Neural cell (in vitro differentiated cells): Measurements from ENCODE around the gene CCDC106. TPM values are rescaled to one million over a fixed set of nuclear protein-coding genes. Genes with fewer than 3 reads are reported as not detected.

Experiments
- H2AFZ ChIP-seq: fragments of 200-600, 300-800 bp; sonication (generic), shearing (Covaris generic); 2 replicates; pipeline ENCODE4 v1.6.0; 2014; ENCODE audit warnings: low read depth, mild to moderate bottlenecking, antibody characterized with exemption, low read length, moderate library complexity
- H3F3A ChIP-seq: fragments of 200-600 bp; shearing (Covaris generic); 2 replicates; pipeline ENCODE4 v1.6.1; 2016; ENCODE audit warnings: mild to moderate bottlenecking, moderate library complexity, mixed read lengths, antibody characterized with exemption, low read length; ENCODE audit not compliant: insufficient read depth, poor library complexity, severe bottlenecking
- H3K27ac ChIP-seq: fragments of 200-600, 300-800 bp; sonication (generic), shearing (Covaris generic); 2 replicates; pipeline ENCODE4 v1.5.1; 2014; ENCODE audit warnings: mild to moderate bottlenecking, low read length, moderate library complexity
- H3K27me3 ChIP-seq: fragments of 300-800, 200-600 bp; sonication (generic), shearing (Covaris generic); 2 replicates; pipeline ENCODE4 v1.6.0; 2014; ENCODE audit warnings: mild to moderate bottlenecking, low read depth, low read length, moderate library complexity; ENCODE audit not compliant: insufficient read depth
- H3K36me3 ChIP-seq: fragments of 300-800, 200-600 bp; sonication (generic), shearing (Covaris generic); 2 replicates; pipeline ENCODE4 v1.5.1; 2014; ENCODE audit warnings: mild to moderate bottlenecking, antibody characterized with exemption, low read length, moderate library complexity; ENCODE audit not compliant: insufficient read depth
- H3K4me2 ChIP-seq: fragments of 300-800, 200-600 bp; sonication (generic), shearing (Covaris generic); 2 replicates; pipeline ENCODE4 v1.6.0; 2014; ENCODE audit warnings: mild to moderate bottlenecking, low read length
- H3K4me3 ChIP-seq: fragments of 300-800, 200-600 bp; sonication (generic), shearing (Covaris generic); 2 replicates; pipeline ENCODE4 v1.5.1; 2014; ENCODE audit warnings: mild to moderate bottlenecking, low read length, moderate library complexity
- H3K79me2 ChIP-seq: fragments of 200-600 bp; shearing (Covaris generic); replicated peaks from 2 replicates; pipeline ENCODE4 v1.6.0; 2014; ENCODE audit warnings: mild to moderate bottlenecking, low read length, moderate library complexity; ENCODE audit not compliant: insufficient read depth
- H3K9ac ChIP-seq: fragments of 300-800, 200-600 bp; sonication (generic), shearing (Covaris generic); 2 replicates; pipeline ENCODE4 v1.6.1; 2016; ENCODE audit warnings: mild to moderate bottlenecking, low read length, mixed read lengths
- H3K9me2 ChIP-seq: fragments of 200-600 bp; shearing (Covaris generic); 2 replicates; pipeline ENCODE4 v1.6.1; 2016; ENCODE audit warnings: mild to moderate bottlenecking, low read length, mixed read lengths; ENCODE audit not compliant: insufficient read depth
- H3K9me3 ChIP-seq: fragments of 200-600, 300-800 bp; sonication (generic), shearing (Covaris generic); 2 replicates; pipeline ENCODE4 v1.6.1; 2016; ENCODE audit warnings: mild to moderate bottlenecking, mixed run types, low read length, moderate library complexity, mixed read lengths
- H4K20me1 ChIP-seq: fragments of 200-600 bp; shearing (Covaris generic); 2 replicates; pipeline ENCODE4 v1.6.1; 2016; ENCODE audit warnings: mild to moderate bottlenecking, mixed run types; ENCODE audit not compliant: insufficient read depth
- CTCF ChIP-seq: fragments of 450-650 bp; IDR thresholded peaks from 2 replicates; pipeline ENCODE4 v1.5.1; 2014; ENCODE audit warnings: antibody characterized with exemption, mild to moderate bottlenecking, moderate library complexity; ENCODE audit not compliant: poor library complexity, severe bottlenecking
- EP300 ChIP-seq: fragments of 450-650 bp; conservative IDR thresholded peaks from 2 replicates; pipeline ENCODE4 v1.6.1; 2014; ENCODE audit warnings: antibody characterized with exemption, mild to moderate bottlenecking, moderate library complexity; ENCODE audit not compliant: poor library complexity, severe bottlenecking
- EZH2 ChIP-seq: fragments of 200-600, 300-800 bp; shearing (Covaris generic), sonication (generic); IDR thresholded peaks from 2 replicates; pipeline ENCODE4 v1.6.1; 2014; ENCODE audit warnings: antibody characterized with exemption, low read length, borderline replicate concordance, mild to moderate bottlenecking; ENCODE audit not compliant: insufficient read depth, poor library complexity, severe bottlenecking
- MXI1 ChIP-seq: fragments of 450-650 bp; conservative IDR thresholded peaks from 2 replicates; pipeline ENCODE4 v1.6.1; 2014; ENCODE audit warnings: antibody characterized with exemption, mild to moderate bottlenecking; ENCODE audit not compliant: poor library complexity, severe bottlenecking
- POLR2AphosphoS5 ChIP-seq: IDR thresholded peaks from 2 replicates; pipeline ENCODE4 v1.6.1; 2012
- RAD21 ChIP-seq: fragments of 450-650 bp; conservative IDR thresholded peaks from 2 replicates; pipeline ENCODE4 v1.6.1; 2014; ENCODE audit warnings: antibody characterized with exemption, mild to moderate bottlenecking, moderate library complexity
- SMC3 ChIP-seq: fragments of 450-650 bp; conservative IDR thresholded peaks from 2 replicates; pipeline ENCODE4 v1.6.1; 2014; ENCODE audit warnings: antibody characterized with exemption, mild to moderate bottlenecking, moderate library complexity; ENCODE audit not compliant: poor library complexity
- TAF1 ChIP-seq: IDR thresholded peaks from 2 replicates; pipeline ENCODE4 v1.6.1; 2012; ENCODE audit warnings: low read depth
- polyA plus RNA-seq: library from polyadenylated mRNA; depleted of rRNA; stranded (reverse); fragments of >200 nt; gene quantifications from 2 replicates; pipeline ENCODE4 v1.2.3, GENCODE V29; 2014
- TF ChIP-seq, protein P1 (sequence below): IDR thresholded peaks from 2 replicates; pipeline ENCODE4 v1.6.1; 2012; ENCODE audit warnings: borderline replicate concordance

The CCDC106 gene
- polyA plus RNA-seq, 1 donor from 2014 or later = 33.8 TPM

- H3K9ac ChIP-seq = peak overlapping the region; percentile 88
- H4K20me1 ChIP-seq = no peaks in the 10 kb centered on the region
- H3K27me3 ChIP-seq = no peaks in the 10 kb centered on the region
- no peaks in the 10 kb centered on the region for H3K9me2 ChIP-seq
- peak overlapping the region; percentile 62 for H3K27ac ChIP-seq
- TF ChIP-seq EZH2 (no peak), EP300 (no peak), TAF1 (no peak), MXI1 (no peak), SMC3 (no peak), CTCF (no peak)
- no peaks in the 10 kb centered on the region for H3F3A ChIP-seq
- H3K4me3 ChIP-seq = peak overlapping the region; percentile 78
- H3K79me2 ChIP-seq = peaks cover 43% of the 10 kb centered on the region
- H3K36me3 ChIP-seq = no peaks in the 10 kb centered on the region
- peak overlapping the region; percentile 45 for H2AFZ ChIP-seq
- H3K9me3 ChIP-seq = no peaks in the 10 kb centered on the region
- H3K4me2 ChIP-seq = peak overlapping the region; percentile 86
Measured at GRCh38 chr19:55640043-55640576, 7.9 kb upstream of the CCDC106 start.

- H3K9ac ChIP-seq = peak within 1 kb of the TSS; percentile 88
- H3K4me3 ChIP-seq = peak within 1 kb of the TSS; percentile 78
- H3F3A ChIP-seq = no peaks in the 10 kb centered on the region
- H3K9me3 ChIP-seq = no peaks in the 10 kb centered on the region
- H4K20me1 ChIP-seq = no peaks in the 10 kb centered on the region
- peak within 1 kb of the TSS; percentile 45 for H2AFZ ChIP-seq
- H3K36me3 ChIP-seq = no peaks in the 10 kb centered on the region
- H3K27ac ChIP-seq = peak within 1 kb of the TSS; percentile 64
- peak within 1 kb of the TSS; percentile 91 for H3K4me2 ChIP-seq
- no peak for TF ChIP-seq CTCF
- no peak for TF ChIP-seq POLR2AphosphoS5
- TF ChIP-seq RAD21 = no peak
- no peak for TF ChIP-seq EP300
- no peak for TF ChIP-seq EZH2
- TF ChIP-seq, protein P1, sequence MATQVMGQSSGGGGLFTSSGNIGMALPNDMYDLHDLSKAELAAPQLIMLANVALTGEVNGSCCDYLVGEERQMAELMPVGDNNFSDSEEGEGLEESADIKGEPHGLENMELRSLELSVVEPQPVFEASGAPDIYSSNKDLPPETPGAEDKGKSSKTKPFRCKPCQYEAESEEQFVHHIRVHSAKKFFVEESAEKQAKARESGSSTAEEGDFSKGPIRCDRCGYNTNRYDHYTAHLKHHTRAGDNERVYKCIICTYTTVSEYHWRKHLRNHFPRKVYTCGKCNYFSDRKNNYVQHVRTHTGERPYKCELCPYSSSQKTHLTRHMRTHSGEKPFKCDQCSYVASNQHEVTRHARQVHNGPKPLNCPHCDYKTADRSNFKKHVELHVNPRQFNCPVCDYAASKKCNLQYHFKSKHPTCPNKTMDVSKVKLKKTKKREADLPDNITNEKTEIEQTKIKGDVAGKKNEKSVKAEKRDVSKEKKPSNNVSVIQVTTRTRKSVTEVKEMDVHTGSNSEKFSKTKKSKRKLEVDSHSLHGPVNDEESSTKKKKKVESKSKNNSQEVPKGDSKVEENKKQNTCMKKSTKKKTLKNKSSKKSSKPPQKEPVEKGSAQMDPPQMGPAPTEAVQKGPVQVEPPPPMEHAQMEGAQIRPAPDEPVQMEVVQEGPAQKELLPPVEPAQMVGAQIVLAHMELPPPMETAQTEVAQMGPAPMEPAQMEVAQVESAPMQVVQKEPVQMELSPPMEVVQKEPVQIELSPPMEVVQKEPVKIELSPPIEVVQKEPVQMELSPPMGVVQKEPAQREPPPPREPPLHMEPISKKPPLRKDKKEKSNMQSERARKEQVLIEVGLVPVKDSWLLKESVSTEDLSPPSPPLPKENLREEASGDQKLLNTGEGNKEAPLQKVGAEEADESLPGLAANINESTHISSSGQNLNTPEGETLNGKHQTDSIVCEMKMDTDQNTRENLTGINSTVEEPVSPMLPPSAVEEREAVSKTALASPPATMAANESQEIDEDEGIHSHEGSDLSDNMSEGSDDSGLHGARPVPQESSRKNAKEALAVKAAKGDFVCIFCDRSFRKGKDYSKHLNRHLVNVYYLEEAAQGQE = no peak
- TF ChIP-seq TAF1 = no peak
- TF ChIP-seq MXI1 = no peak
- TF ChIP-seq SMC3 = no peak
- H3K9me2 ChIP-seq = no peaks in the 10 kb centered on the region
- H3K79me2 ChIP-seq = peaks cover 36% of the 10 kb centered on the region
- H3K27me3 ChIP-seq = no peaks in the 10 kb centered on the region
Measured at GRCh38 chr19:55640577-55641425, 7.2 kb upstream of the CCDC106 start, which contains the start of gene ZNF580. Gene ZNF580, plus strand, starts transcription at chr19:55641002. Its CDS starts 1,507 bp downstream, at chr19:55642509.
